ENCODE data around the gene TFF2.

The TFF2 gene

GRCh38 chr21:42302076-42302650 lies 48.6 kb downstream of the TFF2 start:
- DNase-seq: no peak

- no peak for DNase-seq
Measured at GRCh38 chr21:42301371-42302075, 49.3 kb downstream of the TFF2 start.

GRCh38 chr21:42300956-42301355 lies 49.8 kb downstream of the TFF2 start:
- DNase-seq: no peak

- no peak for DNase-seq
Measured at GRCh38 chr21:42300045-42300583, 50.7 kb downstream of the TFF2 start.

- DNase-seq: no peak
Measured at GRCh38 chr21:42299324-42300044, 51.3 kb downstream of the TFF2 start.

GRCh38 chr21:42298657-42299056 lies 52.1 kb downstream of the TFF2 start:
- no peak for DNase-seq

- no peak for DNase-seq
Measured at GRCh38 chr21:42298237-42298636, 52.6 kb downstream of the TFF2 start.

GRCh38 chr21:42297377-42297776 lies 53.4 kb downstream of the TFF2 start:
- DNase-seq: no peak

- DNase-seq: no peak
Measured at GRCh38 chr21:42296501-42296900, 54.3 kb downstream of the TFF2 start.

Measured in hematopoietic multipotent progenitor cell treated with erythropoietin and hydrocortisone succinate and interleukin-3 and kit ligand, for 6 days (in vitro differentiated cells).